HG03139 (cell line): ENCODE data around the gene PDZRN4.
A peak's percentile ranks its signal among the peaks of the same experiment; 100 is the strongest.

ENCODE experiments used
- ATAC-seq: cut with Tn5 transposase; IDR thresholded peaks from one replicate; pipeline ENCODE4 v1.9.1; 2021; ENCODE audit not compliant: unreplicated experiment

The PDZRN4 gene

DNA sequence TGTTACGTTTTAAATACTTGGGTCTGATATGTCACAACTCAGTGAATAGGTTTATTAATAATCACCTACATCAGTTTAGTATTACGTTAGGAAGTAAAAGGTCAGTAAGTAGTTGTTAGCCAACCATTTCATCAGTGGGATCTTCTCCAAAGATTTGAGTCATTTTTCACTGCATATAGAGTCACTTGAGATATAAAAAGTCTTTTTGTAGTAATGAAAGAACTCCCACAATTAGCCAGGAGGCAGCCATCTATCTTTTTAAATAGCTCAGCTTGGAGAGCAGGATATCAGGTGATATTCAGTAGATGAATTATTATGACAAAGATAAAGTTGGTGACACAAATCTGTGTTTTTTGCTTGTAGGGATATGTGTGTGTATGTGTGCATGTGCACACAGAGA is 309.3 kb downstream of the PDZRN4 start:
- ATAC-seq, result no peak

DNA sequence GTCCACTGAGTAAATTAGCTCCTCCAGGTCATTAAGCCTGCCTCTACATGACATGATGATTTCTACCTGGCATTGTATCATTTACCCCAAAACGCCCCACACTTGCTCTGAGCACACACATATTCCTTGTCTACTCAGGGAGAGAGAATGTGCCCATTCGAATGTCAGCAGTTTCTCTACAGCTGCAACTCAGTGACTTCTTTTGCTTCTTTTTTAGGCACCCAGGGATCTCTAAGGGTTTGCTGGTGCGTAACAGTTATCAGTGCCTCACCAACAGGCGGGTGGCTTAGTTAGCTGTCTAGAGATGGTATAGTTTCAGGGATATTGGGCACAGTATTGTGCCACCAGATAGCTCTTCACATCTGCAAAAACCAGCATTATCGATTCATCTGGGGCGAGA is 316.9 kb downstream of the PDZRN4 start:
- no peak for ATAC-seq

DNA sequence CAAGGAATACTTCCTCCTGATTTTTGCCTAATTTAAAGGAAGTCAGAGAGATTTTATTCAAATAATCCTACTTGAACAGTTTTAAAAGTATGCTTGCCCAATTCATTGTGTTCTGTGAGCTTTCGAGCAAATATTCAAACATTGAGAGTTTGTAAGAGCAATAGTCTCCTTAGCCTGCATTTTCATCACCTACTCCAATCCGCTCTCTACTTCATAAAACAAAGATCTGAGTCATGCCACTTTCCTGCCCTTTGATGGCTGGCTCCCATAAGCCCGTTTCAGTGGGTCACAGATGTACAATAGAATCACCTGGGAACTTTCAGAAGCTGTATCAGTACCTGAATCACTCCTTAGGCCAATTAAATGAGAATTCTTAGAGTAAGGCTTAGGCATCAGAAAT is 319.2 kb downstream of the PDZRN4 start:
- ATAC-seq, result no peak

DNA sequence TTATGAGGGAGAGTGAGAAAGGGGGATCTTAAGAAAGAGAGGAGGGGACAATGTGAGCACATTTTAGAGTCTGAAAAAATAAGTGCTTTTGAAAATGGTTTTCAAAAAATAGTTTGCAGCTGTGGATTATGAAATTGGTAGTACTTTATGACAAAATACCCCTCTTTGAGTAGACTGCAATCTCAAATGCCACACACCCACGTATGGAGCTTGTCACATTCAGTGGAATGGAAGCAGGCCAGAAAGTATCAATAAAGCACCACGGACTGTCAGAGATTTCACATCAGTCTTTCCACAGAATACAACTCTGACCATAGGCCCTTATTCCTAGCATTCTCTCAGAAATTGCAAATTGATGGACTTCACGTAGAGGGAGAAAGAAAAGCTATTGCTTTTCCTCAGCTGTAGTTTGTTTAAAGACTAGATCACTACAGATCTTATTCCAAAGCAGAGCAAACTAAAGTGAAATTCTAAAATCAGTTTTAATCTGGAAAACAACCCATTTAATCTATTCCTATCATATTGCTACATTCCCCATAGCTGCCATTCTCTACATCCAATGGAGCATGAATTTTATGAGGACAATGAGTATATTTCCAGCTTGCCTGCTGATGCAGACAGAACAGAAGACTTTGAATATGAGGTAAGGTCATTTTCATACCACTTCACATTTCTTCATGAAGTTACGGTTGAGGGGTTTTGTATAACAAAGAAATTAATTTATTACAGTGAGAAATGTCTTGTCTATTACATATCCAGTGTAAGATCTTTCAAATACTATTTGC is 321.3 kb downstream of the PDZRN4 start:
- ATAC-seq, result no peak

DNA sequence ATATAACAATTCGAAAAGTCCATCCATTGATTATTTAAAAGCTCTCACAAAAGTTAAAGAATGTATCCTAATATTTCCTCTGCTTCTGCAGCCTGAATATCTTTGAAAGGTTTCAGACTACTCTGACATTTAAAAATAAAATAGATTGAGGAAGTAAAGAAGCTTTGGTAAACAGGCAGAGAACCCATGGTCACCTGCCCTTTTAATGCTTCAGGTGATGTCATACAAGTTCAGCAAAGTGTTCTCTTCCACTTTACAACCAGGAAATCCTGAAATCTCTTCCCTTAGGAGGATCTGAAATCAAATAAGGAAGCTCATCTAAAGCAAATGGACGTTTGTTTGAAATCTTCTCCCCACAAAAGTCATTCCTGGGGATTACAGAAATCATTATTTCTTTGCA is 322.4 kb downstream of the PDZRN4 start:
- ATAC-seq, result no peak

DNA sequence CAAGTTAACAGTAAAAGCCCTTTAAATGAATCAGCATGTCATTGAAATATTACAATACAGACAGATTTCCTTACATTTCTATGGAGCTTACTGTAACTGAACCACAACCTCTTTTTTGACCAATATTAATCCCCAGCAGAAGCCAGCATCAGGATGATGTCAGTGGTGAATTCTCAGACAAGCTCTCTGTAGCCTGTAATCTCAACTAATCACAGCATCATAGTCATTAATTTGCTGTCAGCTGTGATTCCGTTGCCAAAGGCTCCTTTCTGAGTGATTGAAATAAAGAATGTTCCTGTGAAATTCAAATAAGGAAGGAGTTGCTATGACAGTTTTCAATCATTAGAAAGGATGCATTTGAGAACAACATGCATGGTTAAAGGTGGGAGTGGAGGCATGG is 323.1 kb downstream of the PDZRN4 start:
- no peak for ATAC-seq

DNA sequence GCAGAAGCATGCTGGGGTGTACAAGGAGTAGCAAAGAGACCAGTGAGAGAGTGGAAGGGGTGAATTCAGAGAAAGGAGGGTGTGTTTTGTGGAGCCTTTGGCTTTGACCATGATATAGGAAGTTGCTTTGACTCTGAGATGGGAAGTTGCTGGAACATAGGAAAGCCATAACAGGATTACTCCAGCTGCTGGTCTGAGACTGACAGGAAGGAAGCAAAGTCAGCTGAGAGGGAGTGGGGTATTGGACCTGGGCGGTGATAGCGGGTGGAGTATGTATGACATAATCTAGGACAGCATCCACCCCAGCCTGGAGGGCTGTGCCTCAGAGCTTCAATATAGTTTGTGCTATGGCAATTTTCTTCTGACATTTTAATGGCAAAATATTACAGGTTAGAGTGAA is 324.4 kb downstream of the PDZRN4 start:
- no peak for ATAC-seq

DNA sequence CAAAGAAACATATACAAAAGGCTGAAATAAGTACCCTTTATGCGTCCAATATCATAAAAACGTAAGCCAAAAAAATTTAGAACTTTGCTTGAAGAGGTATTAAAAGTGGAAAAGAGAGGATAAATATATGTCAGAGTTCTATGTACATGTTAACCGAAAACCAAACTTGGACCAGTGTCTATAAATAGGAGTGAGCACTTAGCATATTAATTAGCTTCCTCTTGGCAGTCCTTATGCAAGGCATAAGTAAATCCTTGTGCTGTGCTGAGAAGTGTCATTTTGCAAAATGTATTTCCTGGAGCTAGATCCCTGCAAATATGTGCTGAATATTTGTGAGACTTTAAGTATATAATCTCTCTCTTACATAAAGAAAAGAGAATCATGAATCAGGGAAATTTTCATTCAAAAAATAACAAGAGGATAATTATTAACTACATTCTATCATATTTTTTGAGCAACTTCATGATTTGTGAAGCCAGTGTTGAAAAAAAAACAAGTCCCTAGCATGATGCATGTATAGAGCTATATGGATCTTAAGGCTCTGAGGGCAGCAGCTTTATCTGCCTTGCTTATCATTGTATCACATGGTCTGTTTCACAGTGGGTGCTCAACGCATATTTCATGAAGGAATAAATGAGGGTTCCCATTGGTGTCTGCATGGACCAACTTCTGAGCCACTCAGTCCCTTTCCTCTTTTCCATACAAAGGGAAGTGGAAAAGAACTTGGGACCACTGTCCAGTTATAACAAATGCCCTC is 326.1 kb downstream of the PDZRN4 start:
- no peak for ATAC-seq

DNA sequence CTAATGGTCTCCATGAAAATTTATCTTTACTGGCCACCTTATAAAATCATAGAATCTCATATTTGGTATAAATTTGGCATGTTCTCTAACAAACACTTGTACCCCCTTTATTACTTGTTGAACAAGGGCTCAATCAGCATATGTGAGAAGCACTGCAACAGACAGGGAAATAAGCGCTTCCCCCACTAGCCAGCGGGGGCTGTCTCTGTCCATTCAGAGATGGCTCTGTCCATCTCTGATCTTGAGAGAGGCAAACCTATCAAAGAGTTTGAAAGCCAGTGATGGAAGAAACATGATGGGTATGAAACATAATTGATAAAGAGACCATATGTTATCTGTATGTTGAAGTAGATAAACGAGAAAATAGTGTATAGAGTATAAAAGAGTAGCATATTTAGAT is 326.8 kb downstream of the PDZRN4 start:
- ATAC-seq, result no peak

DNA sequence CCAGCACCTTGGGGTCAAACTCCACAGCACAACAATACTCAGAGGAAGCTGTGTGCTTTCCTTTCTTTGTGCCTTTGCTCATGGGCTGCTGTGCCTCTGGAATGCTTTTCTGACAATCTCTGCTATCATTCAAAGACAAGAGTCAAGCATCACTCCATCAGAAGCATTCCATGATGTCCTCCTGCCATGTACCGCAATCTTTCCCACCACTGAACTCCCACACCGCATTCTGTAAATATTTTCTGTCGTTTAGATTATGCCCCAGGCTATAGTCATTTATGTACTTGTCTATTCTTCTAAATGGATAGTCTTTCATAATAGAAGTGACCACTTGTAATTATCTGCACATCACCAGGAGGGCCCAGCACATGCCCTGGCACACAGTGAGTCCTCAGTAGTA is 327.8 kb downstream of the PDZRN4 start:
- ATAC-seq, result no peak

DNA sequence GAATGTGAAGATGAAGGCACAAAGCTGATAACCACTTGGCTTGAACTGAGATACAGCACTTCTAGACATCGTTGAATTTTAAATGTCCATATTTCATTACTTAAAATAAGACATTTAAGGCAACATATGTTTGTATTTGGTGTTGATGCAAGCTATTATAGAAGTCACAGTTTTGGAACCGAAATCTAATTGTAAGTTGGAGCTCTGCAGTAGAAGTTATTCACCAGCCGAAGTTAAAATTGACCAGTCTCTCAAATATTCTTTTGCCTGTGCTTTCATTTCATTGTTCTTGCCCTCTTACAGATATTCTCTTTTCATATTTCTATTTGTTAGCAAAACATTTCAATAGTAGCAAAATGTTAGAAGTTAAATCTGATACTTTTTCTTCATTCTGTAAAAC is 332.7 kb downstream of the PDZRN4 start:
- ATAC-seq, result no peak

DNA sequence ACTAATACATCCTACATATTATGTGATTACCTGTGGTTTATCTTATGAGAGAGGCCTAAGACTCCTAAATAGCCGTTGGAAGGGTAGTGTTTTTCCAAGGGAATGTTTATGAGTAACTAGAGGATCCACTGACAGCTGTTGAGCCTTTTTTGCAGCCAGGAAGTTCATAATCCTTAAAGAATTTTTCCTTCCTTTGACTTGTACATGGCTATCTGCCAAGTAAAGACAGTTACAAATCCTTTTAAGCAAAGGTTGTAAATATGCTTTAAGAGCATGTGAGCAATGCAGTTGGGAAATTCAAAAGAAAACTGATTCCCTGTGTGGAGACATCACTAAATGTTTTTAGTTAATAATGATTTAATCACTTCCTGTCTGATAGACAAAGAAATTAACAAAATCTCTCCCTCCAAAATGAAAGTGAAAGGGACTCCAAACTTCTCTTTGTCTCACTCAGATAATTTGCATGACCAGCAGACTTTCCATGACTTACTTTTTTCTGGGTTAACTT is 333.8 kb downstream of the PDZRN4 start:
- ATAC-seq, result peak; percentile 79

DNA sequence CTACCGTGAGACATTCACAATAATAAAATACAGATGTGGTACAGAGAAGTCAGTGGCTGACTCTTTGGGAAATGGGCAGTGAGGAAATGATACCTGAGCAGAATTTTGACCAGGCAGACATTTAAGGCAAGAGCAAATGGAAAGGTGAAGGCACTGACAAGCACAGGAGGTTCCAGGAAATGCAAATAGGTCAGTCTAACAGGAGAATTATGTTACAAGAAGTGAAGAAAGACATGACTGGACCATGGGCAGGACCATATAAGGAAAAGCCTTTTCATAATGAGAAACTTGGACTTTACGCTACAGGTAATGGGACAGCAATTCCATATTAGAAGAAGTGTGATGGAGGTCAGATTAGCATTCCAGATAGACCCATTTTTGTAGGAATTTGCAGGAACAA is 338.9 kb downstream of the PDZRN4 start:
- no peak for ATAC-seq

DNA sequence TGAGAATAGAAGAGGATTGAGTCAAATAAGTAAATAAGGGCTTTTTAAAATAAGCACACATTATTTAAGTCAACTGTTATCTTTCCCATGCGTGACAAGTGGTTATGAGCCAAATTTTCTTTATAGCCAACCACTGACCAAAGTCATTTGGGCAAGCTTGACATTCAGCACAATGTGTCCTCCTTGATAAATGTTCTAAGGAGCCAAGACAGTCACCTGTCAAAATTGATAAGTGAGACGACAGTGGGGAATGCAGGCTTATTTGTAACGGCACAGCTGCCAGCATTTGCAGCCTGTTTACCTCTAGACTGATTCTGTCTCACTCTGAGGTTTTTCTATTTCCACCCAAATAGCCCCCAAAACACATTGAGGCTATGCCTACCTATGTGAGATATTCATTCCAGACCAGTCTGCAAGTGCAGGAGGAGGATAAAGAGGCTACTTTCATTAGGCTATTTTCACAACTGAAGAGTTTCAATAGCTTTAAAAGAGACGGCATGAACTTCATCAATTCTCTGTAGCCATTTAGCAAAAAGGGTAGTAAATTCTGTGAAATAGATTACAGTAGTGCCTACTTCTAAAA is 339.5 kb downstream of the PDZRN4 start:
- no peak for ATAC-seq

DNA sequence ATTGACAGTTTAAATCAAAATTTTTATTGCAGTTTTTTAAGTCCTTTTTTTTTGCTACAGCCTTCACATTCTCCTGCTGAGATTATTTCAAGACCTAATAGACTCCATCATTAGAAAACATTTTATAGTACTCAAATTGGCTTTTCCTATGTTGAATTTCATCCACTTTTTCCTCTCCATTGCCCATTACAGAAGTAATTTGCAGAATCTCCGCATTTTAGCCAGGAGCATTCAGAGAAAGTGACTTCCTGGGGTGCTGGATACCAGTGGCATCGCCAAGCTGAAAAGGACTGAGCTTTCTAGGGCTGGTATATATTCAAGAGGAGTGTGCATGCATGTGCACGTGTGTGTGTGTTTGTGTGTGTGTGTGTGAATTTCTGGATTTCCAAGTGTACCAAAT is 340.8 kb downstream of the PDZRN4 start:
- ATAC-seq, result no peak

DNA sequence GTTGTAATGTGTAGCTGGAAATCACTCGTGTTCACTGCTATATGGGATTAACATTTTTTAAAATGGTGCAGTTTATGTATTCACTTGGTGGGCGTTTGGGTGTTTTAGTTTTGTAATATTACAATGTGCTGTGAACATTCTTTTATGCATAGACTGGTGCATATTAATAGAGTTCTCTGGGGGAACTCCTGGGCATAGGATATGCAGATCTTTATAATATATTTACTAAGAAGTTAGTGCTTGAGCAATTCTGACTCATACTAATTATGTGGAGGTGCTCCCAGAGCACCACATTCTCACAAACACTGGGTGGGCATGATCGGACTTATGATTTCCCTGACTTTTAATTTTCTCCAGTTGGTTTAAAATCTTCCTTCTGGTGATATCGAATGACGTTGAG is 342.3 kb downstream of the PDZRN4 start:
- ATAC-seq, result no peak

DNA sequence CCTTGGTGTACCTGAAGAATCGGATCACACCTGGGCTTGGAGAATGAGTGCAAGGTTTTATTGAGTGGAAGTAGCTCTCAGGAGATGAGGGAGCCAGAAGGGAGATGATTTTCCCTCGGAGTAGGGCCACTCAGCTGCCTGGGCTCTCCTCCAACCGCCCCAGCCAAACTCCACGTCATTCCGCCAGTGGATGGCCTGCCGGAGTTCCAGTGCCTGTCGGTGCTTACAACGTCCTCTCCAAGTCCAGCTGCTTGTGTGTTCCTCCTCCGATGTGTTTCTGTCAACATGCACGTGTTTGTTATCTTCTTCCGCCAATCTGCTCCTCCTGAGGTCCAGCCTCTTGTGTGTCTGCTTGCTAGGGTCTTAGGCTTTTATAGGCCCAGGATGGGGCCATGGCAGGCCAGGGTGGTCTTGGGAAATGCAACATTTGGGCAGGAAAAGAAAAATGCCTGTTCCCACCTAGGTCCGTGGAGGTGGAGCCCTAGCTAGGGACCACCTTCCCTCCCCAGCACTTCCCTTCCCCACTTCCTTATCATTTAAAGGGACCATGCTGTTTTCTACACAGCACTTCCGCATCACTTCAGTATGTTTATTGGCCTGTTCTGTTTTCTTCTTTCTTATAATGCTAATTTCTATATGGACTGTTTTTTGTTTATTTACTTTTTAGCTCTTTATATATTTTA is 343.2 kb downstream of the PDZRN4 start:
- ATAC-seq, result no peak

DNA sequence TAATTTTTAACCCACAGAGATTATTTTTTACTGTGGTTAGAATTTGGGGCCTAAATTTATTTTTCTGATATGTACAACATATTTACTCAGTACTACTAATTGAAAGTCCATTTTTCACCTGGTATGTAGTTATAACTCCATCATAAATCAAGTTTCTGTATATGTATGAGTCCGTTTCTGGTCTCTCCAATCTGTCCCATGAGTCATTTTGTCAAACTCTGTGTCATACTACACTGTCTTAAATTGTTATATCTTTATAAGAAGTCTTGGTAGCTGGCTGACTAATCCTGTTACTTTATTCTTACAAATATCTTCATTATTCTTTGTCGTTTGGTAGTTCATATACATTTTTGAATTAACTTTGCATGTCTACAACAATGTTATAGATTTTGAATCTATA is 344.0 kb downstream of the PDZRN4 start:
- ATAC-seq, result no peak

DNA sequence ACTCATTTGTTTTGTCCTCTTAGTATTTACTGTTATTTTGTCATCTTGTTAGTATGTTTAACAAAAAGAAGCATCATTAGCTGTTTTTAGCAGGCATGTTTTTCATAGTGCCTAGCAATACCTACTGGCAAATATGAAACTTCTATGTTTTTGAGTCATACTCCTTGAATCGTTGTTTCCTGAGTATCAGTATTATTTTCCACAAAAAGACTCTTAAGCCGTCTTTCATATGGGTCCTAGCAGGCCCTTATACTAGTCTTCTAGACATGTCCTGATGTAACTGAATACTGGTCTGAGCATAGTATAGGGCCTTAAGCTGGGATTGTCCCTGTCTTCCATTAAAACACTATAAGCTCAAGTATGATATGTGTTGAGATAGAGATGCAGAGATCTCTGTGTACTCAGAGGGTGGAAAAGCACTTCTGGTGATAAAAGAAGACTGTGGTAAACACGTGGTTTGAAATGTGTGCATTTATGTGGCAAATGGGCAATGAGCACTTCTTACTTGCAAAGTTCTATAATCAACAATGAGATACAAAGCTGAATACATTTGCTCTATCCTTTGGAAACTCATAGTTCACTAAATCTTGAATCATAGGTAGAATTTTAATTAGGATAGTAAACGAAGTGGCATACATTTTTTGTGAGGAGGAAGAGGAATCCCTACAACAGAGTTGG is 348.8 kb downstream of the PDZRN4 start:
- ATAC-seq, result no peak

DNA sequence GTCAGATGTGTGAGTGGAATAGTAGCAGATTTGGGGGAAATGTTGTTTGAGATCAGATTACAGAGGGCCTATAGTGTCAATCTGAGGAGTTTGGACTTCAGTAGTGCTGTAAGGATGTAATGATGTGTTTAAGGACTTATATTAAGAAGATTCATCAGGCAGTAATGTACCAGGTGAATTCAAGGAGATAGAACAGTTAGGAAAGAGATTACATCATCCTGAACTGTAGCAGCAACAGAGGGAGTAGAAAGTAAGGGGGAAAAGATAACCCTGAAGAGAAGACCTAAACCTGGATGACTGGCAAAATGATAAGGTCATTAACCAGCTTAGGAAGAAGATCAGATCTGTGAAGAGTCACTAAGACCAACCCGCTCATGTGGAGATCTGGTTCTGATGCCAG is 349.4 kb downstream of the PDZRN4 start:
- no peak for ATAC-seq

DNA sequence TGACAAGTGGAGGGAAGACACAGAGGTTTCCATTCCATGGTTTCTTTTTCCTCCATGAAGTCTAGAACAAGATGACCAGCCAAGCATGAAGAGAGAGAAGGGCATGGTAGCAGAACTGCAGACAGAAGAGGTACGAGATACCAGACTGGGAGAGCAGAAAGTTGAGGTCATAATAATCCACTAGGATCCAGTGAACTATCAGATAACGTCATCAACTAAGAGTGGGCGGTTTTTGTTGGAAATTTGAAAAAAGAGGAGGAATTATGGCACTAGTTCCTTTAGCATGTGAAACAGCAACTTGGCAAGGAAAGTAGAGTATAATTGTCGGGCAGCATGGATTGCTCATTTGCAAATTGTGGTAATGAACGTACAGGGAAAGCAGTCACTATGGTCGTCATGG is 357.6 kb downstream of the PDZRN4 start:
- ATAC-seq, result no peak
